ENCODE measurements around the gene MAGEB10. TPM values are rescaled to one million over a fixed set of nuclear protein-coding genes. Genes with fewer than 3 reads are reported as not detected.

The MAGEB10 gene
- total RNA-seq, 2 donors from 2014 or later: not detected

- H3K4me3 ChIP-seq: no peak overlapping the region
- intact Hi-C loops (cut with DNase I): no loop called here
These were observed 33.1 kb downstream of the MAGEB10 start for GRCh38 chrX:27840881-27841280.

DNA sequence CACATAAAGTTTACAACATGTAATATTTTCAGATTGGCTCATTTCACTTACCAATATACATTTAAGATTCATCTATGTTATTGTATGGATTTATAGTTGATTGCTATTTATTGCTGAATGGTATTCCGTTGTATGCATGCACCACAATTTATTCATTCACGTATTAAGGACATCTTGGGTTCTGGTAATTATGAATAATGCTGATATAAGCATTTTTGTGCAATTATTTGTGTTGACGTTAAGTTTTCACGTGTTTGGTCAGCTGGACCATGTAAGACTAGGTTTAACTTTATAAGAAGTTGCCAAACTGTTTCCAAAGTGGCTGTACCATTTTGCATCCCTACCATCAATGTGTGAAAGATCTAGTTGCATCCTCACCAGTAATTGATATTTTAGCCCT, 35.1 kb downstream of the MAGEB10 start:
- no peaks in the 10 kb centered on the region for H3K36me3 ChIP-seq
- H3K4me3 ChIP-seq: no peak overlapping the region
- TF ChIP-seq CTCF (IDR thresholded peaks at IDR 0.05): no peak
- DNase-seq: no peak
- no peaks in the 10 kb centered on the region for H3K4me1 ChIP-seq
- intact Hi-C loops (cut with DNase I): no loop called here
- no peak overlapping the region for H3K9ac ChIP-seq (ENCODE audit: low read depth in 2 of 2, low read length in 2 of 2)
- no peak overlapping the region for H3K27ac ChIP-seq
- no peaks in the 10 kb centered on the region for H3K9me3 ChIP-seq
- H3K27me3 ChIP-seq: no peaks in the 10 kb centered on the region

More at GRCh38 chrX:27840881-27841280, 33.1 kb downstream of the MAGEB10 start:
- Histone ChIP-seq H3K9ac (ENCODE audit: low read depth in 2 of 2, low read length in 2 of 2) (no peak overlapping the region), H3K27me3 (no peaks in the 10 kb centered on the region), H3K9me3 (no peaks in the 10 kb centered on the region), H3K4me1 (no peaks in the 10 kb centered on the region), H3K36me3 (no peaks in the 10 kb centered on the region), H3K27ac (no peak overlapping the region)
- no peak for DNase-seq
- TF ChIP-seq CTCF (IDR thresholded peaks at IDR 0.05): no peak

GRCh38 chrX:27860337-27860736, 52.5 kb downstream of the MAGEB10 start:
- Histone ChIP-seq H3K9ac (ENCODE audit: low read depth in 2 of 2, low read length in 2 of 2) (no peak overlapping the region), H3K9me3 (no peaks in the 10 kb centered on the region), H3K27ac (no peak overlapping the region), H3K27me3 (no peaks in the 10 kb centered on the region), H3K4me3 (no peak overlapping the region), H3K36me3 (no peaks in the 10 kb centered on the region), H3K4me1 (no peaks in the 10 kb centered on the region)
- intact Hi-C loops (cut with DNase I): no loop called here
- DNase-seq: no peak
- TF ChIP-seq CTCF (IDR thresholded peaks at IDR 0.05): no peak

GRCh38 chrX:27863809-27864208, 56.0 kb downstream of the MAGEB10 start:
- Histone ChIP-seq H3K36me3 (no peaks in the 10 kb centered on the region), H3K27me3 (no peaks in the 10 kb centered on the region), H3K4me3 (no peak overlapping the region), H3K4me1 (no peaks in the 10 kb centered on the region), H3K9me3 (no peaks in the 10 kb centered on the region), H3K27ac (no peak overlapping the region), H3K9ac (ENCODE audit: low read depth in 2 of 2, low read length in 2 of 2) (no peak overlapping the region)
- intact Hi-C loops (cut with DNase I): no loop called here
- no peak for DNase-seq
- no peak for TF ChIP-seq CTCF (IDR thresholded peaks at IDR 0.05)

Other genes with a start within 250 kb of the MAGEB10 start
- not detected for gene DCAF8L2, start 217.6 kb upstream of the MAGEB10 start, total RNA-seq
- not detected for gene DCAF8L1, start 173.5 kb downstream of the MAGEB10 start, total RNA-seq